ENCODE measurements around the gene RTRAF.

RTRAF gene

GRCh38 chr14:51993285-51993920 is 4.1 kb downstream of the RTRAF start:
- DNase-seq (ENCODE audit: low read depth in 3 of 3, low spot score in 1 of 3), result no peak

GRCh38 chr14:51996148-51996746 is 6.9 kb downstream of the RTRAF start:
- DNase-seq (ENCODE audit: low read depth in 3 of 3, low spot score in 1 of 3), result no peak

- no peak for DNase-seq (ENCODE audit: low read depth in 3 of 3, low spot score in 1 of 3)
Observed at GRCh38 chr14:51998348-51998747, 9.0 kb downstream of the RTRAF start.

- no peak for DNase-seq (ENCODE audit: low read depth in 3 of 3, low spot score in 1 of 3)
Observed at GRCh38 chr14:51999084-51999483, 9.7 kb downstream of the RTRAF start.

GRCh38 chr14:52000019-52000582 is 10.8 kb downstream of the RTRAF start:
- DNase-seq (ENCODE audit: low read depth in 3 of 3, low spot score in 1 of 3), result no peak

GRCh38 chr14:52000696-52001095 is 11.3 kb downstream of the RTRAF start:
- DNase-seq (ENCODE audit: low read depth in 3 of 3, low spot score in 1 of 3), result no peak

- DNase-seq (ENCODE audit: low read depth in 3 of 3, low spot score in 1 of 3), result no peak
Observed at GRCh38 chr14:52002542-52002941, 13.2 kb downstream of the RTRAF start.

GRCh38 chr14:52003324-52003723 is 14.0 kb downstream of the RTRAF start:
- DNase-seq (ENCODE audit: low read depth in 3 of 3, low spot score in 1 of 3), result no peak

GRCh38 chr14:52005625-52006024 is 16.3 kb downstream of the RTRAF start:
- no peak for DNase-seq (ENCODE audit: low read depth in 3 of 3, low spot score in 1 of 3)

GRCh38 chr14:52006361-52006760 is 17.0 kb downstream of the RTRAF start:
- DNase-seq (ENCODE audit: low read depth in 3 of 3, low spot score in 1 of 3), result no peak

- DNase-seq (ENCODE audit: low read depth in 3 of 3, low spot score in 1 of 3), result no peak
Observed at GRCh38 chr14:52007211-52007610, 17.9 kb downstream of the RTRAF start.

GRCh38 chr14:52007637-52008036 is 18.3 kb downstream of the RTRAF start:
- DNase-seq (ENCODE audit: low read depth in 3 of 3, low spot score in 1 of 3), result no peak

- DNase-seq (ENCODE audit: low read depth in 3 of 3, low spot score in 1 of 3), result no peak
Observed at GRCh38 chr14:52008136-52008535, 18.8 kb downstream of the RTRAF start.

- DNase-seq (ENCODE audit: low read depth in 3 of 3, low spot score in 1 of 3), result no peak
Observed at GRCh38 chr14:52010173-52010693, 20.9 kb downstream of the RTRAF start.

- DNase-seq (ENCODE audit: low read depth in 3 of 3, low spot score in 1 of 3), result no peak
Observed at GRCh38 chr14:52011523-52011922, 22.2 kb downstream of the RTRAF start.

- DNase-seq (ENCODE audit: low read depth in 3 of 3, low spot score in 1 of 3), result no peak
Observed at GRCh38 chr14:52012635-52013034, 23.3 kb downstream of the RTRAF start.

GRCh38 chr14:52013984-52014600 is 24.7 kb downstream of the RTRAF start:
- no peak for DNase-seq (ENCODE audit: low read depth in 3 of 3, low spot score in 1 of 3)

- DNase-seq (ENCODE audit: low read depth in 3 of 3, low spot score in 1 of 3), result no peak
Observed at GRCh38 chr14:52014601-52015267, 25.4 kb downstream of the RTRAF start.

- DNase-seq (ENCODE audit: low read depth in 3 of 3, low spot score in 1 of 3), result no peak
Observed at GRCh38 chr14:52015411-52016030, 26.2 kb downstream of the RTRAF start.

GRCh38 chr14:52018252-52018651 is 28.9 kb downstream of the RTRAF start:
- no peak for DNase-seq (ENCODE audit: low read depth in 3 of 3, low spot score in 1 of 3)

- DNase-seq (ENCODE audit: low read depth in 3 of 3, low spot score in 1 of 3), result no peak
Observed at GRCh38 chr14:52018970-52019369, 29.6 kb downstream of the RTRAF start.
